WTC11 (cell line): ENCODE results near the gene ZNF292. TPM values are rescaled to one million over a fixed set of nuclear protein-coding genes. Genes with fewer than 3 reads are reported as not detected.

Experiments used
- ATAC-seq: fragments of 200-7000 bp; cut with Tn5 transposase; 2 replicates; pipeline ENCODE4 v1.10.0; 2021; ENCODE audit warnings: mild to moderate bottlenecking, moderate library complexity
- CTCF ChIA-PET: fragments of 300-600 bp; sonication (Branson Sonifier 250); formaldehyde crosslinking; loops from one replicate; lab custom pipeline; 2021; ENCODE audit warnings: antibody characterized with exemption; lab: Charles Lee
- POLR2A ChIA-PET: fragments of 350-600 bp; sonication (Branson Sonifier 250); formaldehyde crosslinking; loops from one replicate; lab custom pipeline; 2021; ENCODE audit warnings: antibody characterized with exemption; lab: Charles Lee
- DNase-seq: peaks from one replicate; pipeline ENCODE4 v3.0.0; 2021; ENCODE audit warnings: low spot score
- H3K27ac Mint-ChIP-seq: 2 replicates; pipeline ENCODE4 v1.8.0; 2021; ENCODE audit warnings: mixed read lengths
- H3K27me3 Mint-ChIP-seq: 2 replicates; pipeline ENCODE4 v1.8.0; 2021; ENCODE audit warnings: low read depth, mild to moderate bottlenecking, moderate library complexity, mixed read lengths
- H3K36me3 Mint-ChIP-seq: 2 replicates; pipeline ENCODE4 v1.8.0; 2021; ENCODE audit warnings: mixed read lengths
- H3K4me1 Mint-ChIP-seq: 2 replicates; pipeline ENCODE4 v1.8.0; 2022; ENCODE audit warnings: mixed read lengths
- H3K4me3 Mint-ChIP-seq: 2 replicates; pipeline ENCODE4 v1.8.0; 2021; ENCODE audit warnings: mild to moderate bottlenecking, moderate library complexity, mixed read lengths
- H3K9me3 Mint-ChIP-seq: 2 replicates; pipeline ENCODE4 v1.8.0; 2021; ENCODE audit warnings: mixed read lengths
- GRHL2 ChIP-seq: fragments of 250-450 bp; sonication (Bioruptor Pico); IDR thresholded peaks from 2 replicates; pipeline ENCODE4 v1.8.0; 2022; ENCODE audit warnings: mild to moderate bottlenecking, moderate library complexity; ENCODE audit not compliant: insufficient replicate concordance, severe bottlenecking
- MXD4 ChIP-seq: fragments of 250-450 bp; sonication (Bioruptor Pico); IDR thresholded peaks from 2 replicates; pipeline ENCODE4 v1.8.0; 2021; ENCODE audit warnings: mild to moderate bottlenecking, moderate library complexity, borderline replicate concordance
- NFATC4 ChIP-seq: fragments of 250-450 bp; sonication (Bioruptor Pico); IDR thresholded peaks from 2 replicates; pipeline ENCODE4 v1.9.0; 2021; ENCODE audit warnings: mild to moderate bottlenecking
- NFYB ChIP-seq: sonication (generic); formaldehyde crosslinking; conservative IDR thresholded peaks from 2 replicates; pipeline ENCODE4 v1.8.0; 2022; ENCODE audit warnings: low read depth, missing genetic modification reagents
- NR2C2 ChIP-seq: sonication (generic); formaldehyde crosslinking; IDR thresholded peaks from 2 replicates; pipeline ENCODE4 v1.8.0; 2022; ENCODE audit warnings: mild to moderate bottlenecking, missing genetic modification reagents
- NR3C1 ChIP-seq: sonication (generic); formaldehyde crosslinking; conservative IDR thresholded peaks from 2 replicates; pipeline ENCODE4 v1.8.1; 2023; ENCODE audit warnings: low read depth, mild to moderate bottlenecking, missing genetic modification reagents
- OVOL2 ChIP-seq: fragments of 250-450 bp; sonication (Bioruptor Pico); IDR thresholded peaks from 2 replicates; pipeline ENCODE4 v1.9.0; 2021; ENCODE audit warnings: mild to moderate bottlenecking, borderline replicate concordance
- SMAD3 ChIP-seq: sonication (generic); formaldehyde crosslinking; IDR thresholded peaks from 2 replicates; pipeline ENCODE4 v1.8.0; 2022; ENCODE audit warnings: missing genetic modification reagents, mild to moderate bottlenecking, borderline replicate concordance
- SMAD4 ChIP-seq: sonication (generic); formaldehyde crosslinking; IDR thresholded peaks from 2 replicates; pipeline ENCODE4 v1.8.0; 2022; ENCODE audit warnings: mild to moderate bottlenecking, missing genetic modification reagents
- TP53 ChIP-seq: sonication (generic); formaldehyde crosslinking; IDR thresholded peaks from 2 replicates; pipeline ENCODE4 v1.8.1; 2023; ENCODE audit warnings: mild to moderate bottlenecking, missing genetic modification reagents
- ZNF219 ChIP-seq: sonication (generic); formaldehyde crosslinking; IDR thresholded peaks from 2 replicates; pipeline ENCODE4 v1.8.0; 2023; ENCODE audit warnings: missing genetic modification reagents, mild to moderate bottlenecking, borderline replicate concordance
- ZNF232 ChIP-seq: sonication (generic); formaldehyde crosslinking; IDR thresholded peaks from 2 replicates; pipeline ENCODE4 v1.8.0; 2022; ENCODE audit warnings: mild to moderate bottlenecking, missing genetic modification reagents
- ZNF416 ChIP-seq: fragments of 250-450 bp; sonication (Bioruptor Pico); IDR thresholded peaks from 2 replicates; pipeline ENCODE4 v1.9.0; 2021; ENCODE audit warnings: mild to moderate bottlenecking, inconsistent platforms
- total RNA-seq: library from RNA; stranded (reverse); gene quantifications from 3 replicates; pipeline ENCODE4 v1.2.3, GENCODE V29; 2021
- TF ChIP-seq, protein P1 (sequence below): sonication (generic); formaldehyde crosslinking; IDR thresholded peaks from 2 replicates; pipeline ENCODE4 v1.8.1; 2023; ENCODE audit warnings: mild to moderate bottlenecking, missing genetic modification reagents
- TF ChIP-seq, protein P2 (sequence below): sonication (generic); formaldehyde crosslinking; IDR thresholded peaks from 2 replicates; pipeline ENCODE4 v1.8.1; 2023; ENCODE audit warnings: mild to moderate bottlenecking, moderate library complexity, missing genetic modification reagents
- TF ChIP-seq, protein P3 (sequence below): sonication (generic); formaldehyde crosslinking; IDR thresholded peaks from 2 replicates; pipeline ENCODE4 v1.8.0; 2023; ENCODE audit warnings: mild to moderate bottlenecking, missing genetic modification reagents
- TF ChIP-seq, protein P4 (sequence below): sonication (generic); formaldehyde crosslinking; IDR thresholded peaks from 2 replicates; pipeline ENCODE4 v1.8.1; 2022; ENCODE audit warnings: mild to moderate bottlenecking, moderate library complexity, missing genetic modification reagents
- TF ChIP-seq, protein P5 (sequence below): sonication (generic); formaldehyde crosslinking; IDR thresholded peaks from 2 replicates; pipeline ENCODE4 v1.8.1; 2023; ENCODE audit warnings: mild to moderate bottlenecking, missing genetic modification reagents, moderate library complexity

The ZNF292 gene
- total RNA-seq, 1 experiment from 2014 or later = 42.1 TPM

DNA sequence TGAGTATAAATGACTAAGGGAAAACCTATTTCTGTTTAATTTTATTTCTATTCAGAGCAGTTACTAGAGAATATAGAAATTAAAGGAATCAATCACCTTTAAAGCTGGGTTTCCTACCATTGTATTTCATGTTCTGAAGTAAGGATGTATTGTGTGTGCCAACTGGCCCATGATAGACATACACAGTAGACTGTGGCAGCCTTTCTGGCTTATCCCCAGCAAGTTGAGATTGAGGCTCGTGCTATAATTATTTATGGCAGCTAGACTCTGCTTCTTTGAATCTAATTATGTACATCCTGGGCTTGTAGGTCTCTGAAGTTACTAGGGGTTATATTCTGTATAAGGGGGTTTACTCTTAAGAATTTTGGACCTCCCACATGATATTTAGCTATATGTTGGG is 44.4 kb downstream of the ZNF292 start (continued):
- TF ChIP-seq ZNF219 = no peak
- no peak for TF ChIP-seq ZNF232 (CRISPR knock-in tag)
- TF ChIP-seq SMAD3 = no peak
- no peak for TF ChIP-seq TP53 (CRISPR knock-in tag)

DNA sequence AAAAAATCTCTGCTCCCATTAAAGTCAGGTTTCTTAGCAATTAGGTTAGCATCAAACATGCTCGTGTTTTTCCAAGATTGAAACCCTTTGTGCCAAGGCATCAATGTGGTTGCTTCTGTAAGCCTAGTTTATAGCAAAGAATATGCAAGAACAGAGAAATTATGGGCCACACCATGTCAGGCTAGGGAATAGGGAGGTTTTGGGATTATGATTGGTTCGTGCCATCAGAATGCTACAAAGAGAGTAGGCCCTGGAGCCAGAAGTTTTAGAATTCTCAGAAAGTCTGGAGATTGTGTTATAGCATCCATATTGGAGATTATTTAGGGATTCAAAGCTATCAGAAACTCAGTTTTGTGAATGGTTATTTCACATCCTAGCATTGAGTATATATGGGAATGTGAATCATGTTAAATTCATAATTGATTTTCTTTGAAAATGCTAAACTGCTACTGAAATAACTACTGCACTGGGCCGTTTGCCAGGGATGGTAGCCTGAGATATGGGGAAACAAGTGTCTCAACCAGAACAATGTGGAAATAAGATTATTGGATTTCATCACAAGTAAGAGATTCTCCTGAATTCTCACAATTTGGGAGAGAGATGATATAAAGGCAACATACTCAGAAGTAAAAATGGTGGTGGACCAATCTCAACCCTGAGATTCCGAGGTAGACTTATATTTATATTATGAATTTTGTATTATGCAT is 45.3 kb downstream of the ZNF292 start:
- H3K27me3 Mint-ChIP-seq = no peaks in the 10 kb centered on the region
- DNase-seq = no peak
- H3K4me3 Mint-ChIP-seq = no peak overlapping the region
- no peaks in the 10 kb centered on the region for H3K9me3 Mint-ChIP-seq
- no peak for ATAC-seq
- ChIA-PET POLR2A (no interaction called here), CTCF (no interaction called here)
- no peaks in the 10 kb centered on the region for H3K36me3 Mint-ChIP-seq
- peaks cover 37% of the 10 kb centered on the region for H3K4me1 Mint-ChIP-seq
- peak overlapping the region; percentile 78; the same call in 1 of the 2 replicates for H3K27ac Mint-ChIP-seq
- TF ChIP-seq GRHL2 (CRISPR knock-in tag) = no peak
- no peak for TF ChIP-seq SMAD4 (CRISPR knock-in tag)
- TF ChIP-seq, protein P1, sequence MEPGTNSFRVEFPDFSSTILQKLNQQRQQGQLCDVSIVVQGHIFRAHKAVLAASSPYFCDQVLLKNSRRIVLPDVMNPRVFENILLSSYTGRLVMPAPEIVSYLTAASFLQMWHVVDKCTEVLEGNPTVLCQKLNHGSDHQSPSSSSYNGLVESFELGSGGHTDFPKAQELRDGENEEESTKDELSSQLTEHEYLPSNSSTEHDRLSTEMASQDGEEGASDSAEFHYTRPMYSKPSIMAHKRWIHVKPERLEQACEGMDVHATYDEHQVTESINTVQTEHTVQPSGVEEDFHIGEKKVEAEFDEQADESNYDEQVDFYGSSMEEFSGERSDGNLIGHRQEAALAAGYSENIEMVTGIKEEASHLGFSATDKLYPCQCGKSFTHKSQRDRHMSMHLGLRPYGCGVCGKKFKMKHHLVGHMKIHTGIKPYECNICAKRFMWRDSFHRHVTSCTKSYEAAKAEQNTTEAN = no peak
- no peak for TF ChIP-seq NR2C2 (CRISPR knock-in tag)
- no peak for TF ChIP-seq ZNF416 (CRISPR knock-in tag)
- TF ChIP-seq, protein P2, sequence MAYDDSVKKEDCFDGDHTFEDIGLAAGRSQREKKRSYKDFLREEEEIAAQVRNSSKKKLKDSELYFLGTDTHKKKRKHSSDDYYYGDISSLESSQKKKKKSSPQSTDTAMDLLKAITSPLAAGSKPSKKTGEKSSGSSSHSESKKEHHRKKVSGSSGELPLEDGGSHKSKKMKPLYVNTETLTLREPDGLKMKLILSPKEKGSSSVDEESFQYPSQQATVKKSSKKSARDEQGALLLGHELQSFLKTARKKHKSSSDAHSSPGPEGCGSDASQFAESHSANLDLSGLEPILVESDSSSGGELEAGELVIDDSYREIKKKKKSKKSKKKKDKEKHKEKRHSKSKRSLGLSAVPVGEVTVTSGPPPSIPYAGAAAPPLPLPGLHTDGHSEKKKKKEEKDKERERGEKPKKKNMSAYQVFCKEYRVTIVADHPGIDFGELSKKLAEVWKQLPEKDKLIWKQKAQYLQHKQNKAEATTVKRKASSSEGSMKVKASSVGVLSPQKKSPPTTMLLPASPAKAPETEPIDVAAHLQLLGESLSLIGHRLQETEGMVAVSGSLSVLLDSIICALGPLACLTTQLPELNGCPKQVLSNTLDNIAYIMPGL = no peak

DNA sequence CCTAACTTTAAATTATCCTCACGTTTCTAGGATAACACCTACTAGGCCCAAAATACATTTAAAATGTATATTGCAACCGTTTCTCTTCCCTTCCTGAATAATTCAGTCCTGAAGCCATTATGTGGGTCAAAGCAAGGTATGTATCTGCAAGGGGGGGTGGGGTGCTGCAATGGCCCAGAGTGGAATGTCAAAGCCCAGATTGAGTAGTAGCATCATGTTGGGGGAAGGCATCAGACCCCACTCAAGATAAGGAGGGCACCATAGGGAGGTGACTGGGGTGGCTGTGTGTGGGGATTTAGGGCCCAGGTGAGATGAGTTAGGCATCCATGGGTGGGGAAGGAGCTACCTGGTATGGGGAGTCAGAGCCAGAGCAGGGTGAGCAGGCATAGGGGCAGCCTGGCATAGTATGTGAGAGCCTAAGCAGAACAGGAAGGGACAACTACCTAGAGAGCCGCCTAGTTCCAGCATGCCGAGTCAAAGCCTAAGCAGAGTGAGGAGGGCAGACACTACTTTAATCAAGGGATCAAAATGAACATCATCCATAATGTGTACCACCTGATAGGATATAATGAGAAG is 48.2 kb downstream of the ZNF292 start:
- H3K4me3 Mint-ChIP-seq = no peak overlapping the region
- peak; percentile 72 for ATAC-seq
- POLR2A ChIA-PET = interaction anchor here (0.7 kb wide), 1 partner anchor 58 kb away, joined by 5 read pairs; no protein-coding TSS in a partner anchor
- H3K36me3 Mint-ChIP-seq = no peaks in the 10 kb centered on the region; the same call in 1 of the 2 replicates
- TF ChIP-seq ZNF219 = no peak
- TF ChIP-seq NR3C1 (CRISPR knock-in tag) = no peak
- TF ChIP-seq NFYB (CRISPR knock-in tag) = no peak
- no peak for TF ChIP-seq MXD4 (CRISPR knock-in tag)
- TF ChIP-seq NFATC4 = no peak
- TF ChIP-seq, protein P3, sequence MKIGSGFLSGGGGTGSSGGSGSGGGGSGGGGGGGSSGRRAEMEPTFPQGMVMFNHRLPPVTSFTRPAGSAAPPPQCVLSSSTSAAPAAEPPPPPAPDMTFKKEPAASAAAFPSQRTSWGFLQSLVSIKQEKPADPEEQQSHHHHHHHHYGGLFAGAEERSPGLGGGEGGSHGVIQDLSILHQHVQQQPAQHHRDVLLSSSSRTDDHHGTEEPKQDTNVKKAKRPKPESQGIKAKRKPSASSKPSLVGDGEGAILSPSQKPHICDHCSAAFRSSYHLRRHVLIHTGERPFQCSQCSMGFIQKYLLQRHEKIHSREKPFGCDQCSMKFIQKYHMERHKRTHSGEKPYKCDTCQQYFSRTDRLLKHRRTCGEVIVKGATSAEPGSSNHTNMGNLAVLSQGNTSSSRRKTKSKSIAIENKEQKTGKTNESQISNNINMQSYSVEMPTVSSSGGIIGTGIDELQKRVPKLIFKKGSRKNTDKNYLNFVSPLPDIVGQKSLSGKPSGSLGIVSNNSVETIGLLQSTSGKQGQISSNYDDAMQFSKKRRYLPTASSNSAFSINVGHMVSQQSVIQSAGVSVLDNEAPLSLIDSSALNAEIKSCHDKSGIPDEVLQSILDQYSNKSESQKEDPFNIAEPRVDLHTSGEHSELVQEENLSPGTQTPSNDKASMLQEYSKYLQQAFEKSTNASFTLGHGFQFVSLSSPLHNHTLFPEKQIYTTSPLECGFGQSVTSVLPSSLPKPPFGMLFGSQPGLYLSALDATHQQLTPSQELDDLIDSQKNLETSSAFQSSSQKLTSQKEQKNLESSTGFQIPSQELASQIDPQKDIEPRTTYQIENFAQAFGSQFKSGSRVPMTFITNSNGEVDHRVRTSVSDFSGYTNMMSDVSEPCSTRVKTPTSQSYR (CRISPR knock-in tag) = no peak
- TF ChIP-seq OVOL2 = no peak
- TF ChIP-seq, protein P4, sequence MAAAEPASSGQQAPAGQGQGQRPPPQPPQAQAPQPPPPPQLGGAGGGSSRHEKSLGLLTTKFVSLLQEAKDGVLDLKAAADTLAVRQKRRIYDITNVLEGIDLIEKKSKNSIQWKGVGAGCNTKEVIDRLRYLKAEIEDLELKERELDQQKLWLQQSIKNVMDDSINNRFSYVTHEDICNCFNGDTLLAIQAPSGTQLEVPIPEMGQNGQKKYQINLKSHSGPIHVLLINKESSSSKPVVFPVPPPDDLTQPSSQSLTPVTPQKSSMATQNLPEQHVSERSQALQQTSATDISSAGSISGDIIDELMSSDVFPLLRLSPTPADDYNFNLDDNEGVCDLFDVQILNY = no peak
- TF ChIP-seq, protein P5, sequence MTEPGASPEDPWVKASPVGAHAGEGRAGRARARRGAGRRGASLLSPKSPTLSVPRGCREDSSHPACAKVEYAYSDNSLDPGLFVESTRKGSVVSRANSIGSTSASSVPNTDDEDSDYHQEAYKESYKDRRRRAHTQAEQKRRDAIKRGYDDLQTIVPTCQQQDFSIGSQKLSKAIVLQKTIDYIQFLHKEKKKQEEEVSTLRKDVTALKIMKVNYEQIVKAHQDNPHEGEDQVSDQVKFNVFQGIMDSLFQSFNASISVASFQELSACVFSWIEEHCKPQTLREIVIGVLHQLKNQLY (CRISPR knock-in tag) = no peak
- peaks cover 66% of the 10 kb centered on the region for H3K4me1 Mint-ChIP-seq
- no peaks in the 10 kb centered on the region for H3K27me3 Mint-ChIP-seq
- CTCF ChIA-PET = no interaction called here
- H3K27ac Mint-ChIP-seq = peak overlapping the region; percentile 65
- no peaks in the 10 kb centered on the region for H3K9me3 Mint-ChIP-seq
- DNase-seq = no peak
